Natural killer cell (primary cell): Measurements from ENCODE around the gene SETD3. TPM values are rescaled to one million over a fixed set of nuclear protein-coding genes. Genes with fewer than 3 reads are reported as not detected.

Experiments
- ATAC-seq, 3 donors: fragments of 150-1000 bp in 2 of 3; fragments of 200-7000 bp in 1 of 3; cut with Tn5 transposase; 1 replicate in 1 of 3; 2 replicates in 2 of 3; pipeline ENCODE4 v1.10.0; 2021; ENCODE audit warnings: mild to moderate bottlenecking in 2 of 3, moderate library complexity in 2 of 3
- DNase-seq, 2 donors: peaks; one replicate each; pipeline versions ENCODE4 v3.0.0 to v3.0.0-alpha.2; 2013 to 2021; ENCODE audit warnings: mixed read lengths in 1 of 2
- H3K27ac ChIP-seq: one replicate; pipeline ENCODE4 v1.5.1; 2013; ENCODE audit warnings: mild to moderate bottlenecking, low read length
- H3K27me3 ChIP-seq: one replicate; pipeline ENCODE4 v1.6.1; 2013; ENCODE audit warnings: low read length; ENCODE audit not compliant: control insufficient read depth, insufficient read depth
- H3K36me3 ChIP-seq: one replicate; pipeline ENCODE4 v1.6.1; 2013; ENCODE audit warnings: low read length; ENCODE audit not compliant: control insufficient read depth, insufficient read depth
- H3K4me1 ChIP-seq: one replicate; pipeline ENCODE4 v1.6.1; 2013; ENCODE audit warnings: low read length; ENCODE audit not compliant: control insufficient read depth, insufficient read depth
- H3K4me3 ChIP-seq: one replicate; pipeline ENCODE4 v1.5.1; 2013; ENCODE audit warnings: low read length
- H3K9me3 ChIP-seq: one replicate; pipeline ENCODE4 v1.6.1; 2013; ENCODE audit warnings: low read length; ENCODE audit not compliant: control insufficient read depth, insufficient read depth
- H3K27ac Mint-ChIP-seq, 2 donors: one replicate each; pipeline ENCODE4 v1.8.0; 2022; ENCODE audit warnings: mild to moderate bottlenecking in 2 of 2, mixed read lengths in 2 of 2, moderate library complexity in 1 of 2
- H3K27me3 Mint-ChIP-seq, 2 donors: one replicate each; pipeline ENCODE4 v1.8.0; 2022; ENCODE audit warnings: low read depth in 2 of 2, mixed read lengths in 2 of 2
- H3K36me3 Mint-ChIP-seq: one replicate; pipeline ENCODE4 v1.8.0; 2022; ENCODE audit warnings: mixed read lengths
- H3K4me1 Mint-ChIP-seq, 2 donors: one replicate each; pipeline ENCODE4 v1.8.0; 2022; ENCODE audit warnings: mixed read lengths in 2 of 2
- H3K4me3 Mint-ChIP-seq: one replicate; pipeline ENCODE4 v1.8.0; 2022; ENCODE audit warnings: mild to moderate bottlenecking, moderate library complexity, mixed read lengths
- H3K9me3 Mint-ChIP-seq, 2 donors: one replicate each; pipeline ENCODE4 v1.8.0; 2022; ENCODE audit warnings: mixed read lengths in 2 of 2
- WGBS: methylation state at CpG from one replicate; pipeline ENCODE4 v1.1.7; 2013; ENCODE audit warnings: missing lambda C conversion rate; ENCODE audit not compliant: insufficient coverage; 5-methylcytosine and 5-hydroxymethylcytosine counted together
- intact Hi-C: fragments of 100-400 bp; cut with micrococcal nuclease; formaldehyde crosslinking; loops from one replicate; pipeline ENCODE4 v1.14.2; 2022
- total RNA-seq, 4 donors: library from RNA; stranded (reverse); fragments of 120-200 nt in 1 of 4; gene quantifications; one replicate each; pipeline versions ENCODE4 v1.2.3 to v1.2.4, GENCODE V29; 2013 to 2022
- TF ChIP-seq, protein P1 (sequence below): fragments of 200-600 bp; IDR thresholded peaks from one replicate; pipeline ENCODE4 v1.8.0; 2022; ENCODE audit warnings: antibody characterized with exemption

SETD3 gene
- total RNA-seq, 3 donors from 2014 or later (not counting 1 experiment from before 2014, with no cell fraction given): 111 to 160 (median 137) TPM

DNA sequence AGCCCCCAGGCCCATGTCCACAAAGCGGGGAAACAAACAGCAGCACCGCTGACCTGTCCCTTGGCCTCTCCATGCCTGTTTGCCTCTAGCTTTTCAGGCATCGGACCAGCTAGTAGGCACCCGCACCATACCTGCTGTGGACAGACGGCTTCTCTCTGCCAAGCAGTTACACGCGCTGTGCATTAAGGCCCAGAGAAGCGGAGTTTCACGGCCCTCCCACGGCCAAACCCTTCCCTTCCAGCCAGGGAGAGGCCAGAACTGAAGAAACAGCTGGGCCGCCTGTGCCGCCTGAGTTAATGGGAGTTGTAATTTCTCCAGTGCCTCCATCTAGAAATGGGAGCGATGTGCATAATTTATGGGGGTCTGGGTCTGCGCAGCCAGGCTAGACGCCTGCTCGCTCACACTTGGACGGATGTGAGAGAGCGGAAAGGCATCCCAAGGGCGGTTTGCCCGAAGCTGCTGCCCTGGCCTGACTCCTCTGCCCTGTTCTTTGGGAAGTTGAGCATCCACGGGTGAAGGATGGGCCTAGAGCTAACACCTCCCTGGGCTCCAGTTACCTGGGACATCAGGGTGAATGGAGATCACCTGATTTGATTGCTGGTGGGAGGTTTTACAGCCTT lies 119.0 kb downstream of the SETD3 start:
- Histone ChIP-seq H3K27ac (no peak overlapping the region), H3K9me3 (no peaks in the 10 kb centered on the region), H3K4me3 (no peak overlapping the region), H3K4me1 (no peaks in the 10 kb centered on the region), H3K36me3 (no peaks in the 10 kb centered on the region), H3K27me3 (no peaks in the 10 kb centered on the region)
- no peaks in the 10 kb centered on the region for H3K27me3 Mint-ChIP-seq
- no peak overlapping the region for H3K4me3 Mint-ChIP-seq
- intact Hi-C loops: no loop called here
- WGBS: 96% methylated on average over 21 of the region's 21 CpGs
- TF ChIP-seq, protein P1, sequence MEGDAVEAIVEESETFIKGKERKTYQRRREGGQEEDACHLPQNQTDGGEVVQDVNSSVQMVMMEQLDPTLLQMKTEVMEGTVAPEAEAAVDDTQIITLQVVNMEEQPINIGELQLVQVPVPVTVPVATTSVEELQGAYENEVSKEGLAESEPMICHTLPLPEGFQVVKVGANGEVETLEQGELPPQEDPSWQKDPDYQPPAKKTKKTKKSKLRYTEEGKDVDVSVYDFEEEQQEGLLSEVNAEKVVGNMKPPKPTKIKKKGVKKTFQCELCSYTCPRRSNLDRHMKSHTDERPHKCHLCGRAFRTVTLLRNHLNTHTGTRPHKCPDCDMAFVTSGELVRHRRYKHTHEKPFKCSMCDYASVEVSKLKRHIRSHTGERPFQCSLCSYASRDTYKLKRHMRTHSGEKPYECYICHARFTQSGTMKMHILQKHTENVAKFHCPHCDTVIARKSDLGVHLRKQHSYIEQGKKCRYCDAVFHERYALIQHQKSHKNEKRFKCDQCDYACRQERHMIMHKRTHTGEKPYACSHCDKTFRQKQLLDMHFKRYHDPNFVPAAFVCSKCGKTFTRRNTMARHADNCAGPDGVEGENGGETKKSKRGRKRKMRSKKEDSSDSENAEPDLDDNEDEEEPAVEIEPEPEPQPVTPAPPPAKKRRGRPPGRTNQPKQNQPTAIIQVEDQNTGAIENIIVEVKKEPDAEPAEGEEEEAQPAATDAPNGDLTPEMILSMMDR: no peak
- ATAC-seq (no peak), DNase-seq (no peak)
- H3K9me3 Mint-ChIP-seq: no peaks in the 10 kb centered on the region
- no peaks in the 10 kb centered on the region for H3K36me3 Mint-ChIP-seq
- H3K27ac Mint-ChIP-seq: no peak overlapping the region
- H3K4me1 Mint-ChIP-seq: peaks cover 4 to 5% of the 10 kb centered on the region in 2 donors

DNA sequence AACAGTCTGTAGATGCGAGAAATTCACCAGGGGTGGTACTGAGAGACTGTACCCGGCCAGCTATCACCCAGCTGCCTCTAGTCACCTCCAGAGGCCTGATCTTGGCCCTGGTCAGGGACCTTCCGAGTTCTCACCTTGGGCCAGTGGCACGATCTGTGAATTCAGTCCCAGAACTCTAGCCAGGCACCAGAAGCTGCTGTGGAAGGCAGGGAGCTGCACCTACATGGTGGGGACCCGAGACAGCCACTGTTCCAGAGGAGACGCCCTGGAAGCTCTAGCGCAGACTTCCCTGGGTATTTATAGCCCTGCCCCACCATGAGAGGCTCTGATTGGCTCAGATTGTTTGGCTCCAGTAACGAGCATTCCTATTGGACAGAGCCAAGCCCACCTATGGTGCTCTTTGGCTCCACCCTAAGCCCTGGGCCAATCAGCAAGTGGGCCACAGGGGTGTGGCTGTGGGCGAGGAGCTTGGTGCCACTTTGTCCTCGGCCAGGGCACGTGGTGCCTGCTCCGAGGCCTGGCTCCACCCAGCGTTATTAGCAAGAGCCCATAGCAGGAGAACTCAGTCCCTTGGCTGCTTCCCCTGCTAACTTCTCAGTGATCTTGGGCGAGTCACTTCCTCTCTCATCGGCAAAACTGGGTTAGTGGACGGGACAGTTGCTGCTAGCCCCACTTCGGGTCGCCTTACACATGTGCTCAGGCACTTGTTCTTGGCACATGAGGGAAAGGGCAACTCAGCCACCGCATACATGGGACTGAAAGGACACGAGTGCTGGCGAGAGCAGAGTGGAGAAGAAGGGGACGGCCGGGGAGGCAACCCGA lies 119.7 kb downstream of the SETD3 start:
- 89% methylated on average over 24 of the region's 24 CpGs for WGBS
- Histone ChIP-seq H3K27ac (no peak overlapping the region), H3K4me3 (no peak overlapping the region), H3K4me1 (no peaks in the 10 kb centered on the region), H3K9me3 (no peaks in the 10 kb centered on the region), H3K27me3 (no peaks in the 10 kb centered on the region), H3K36me3 (no peaks in the 10 kb centered on the region)
- TF ChIP-seq, protein P1: no peak
- no peak for DNase-seq
- Mint-ChIP-seq H3K36me3 (no peaks in the 10 kb centered on the region), H3K4me1 (peaks cover 4 to 5% of the 10 kb centered on the region in 2 donors), H3K27ac (no peak overlapping the region), H3K27me3 (no peaks in the 10 kb centered on the region), H3K9me3 (no peaks in the 10 kb centered on the region), H3K4me3 (no peak overlapping the region)
- intact Hi-C loops: no loop called here
- no peak for ATAC-seq

DNA sequence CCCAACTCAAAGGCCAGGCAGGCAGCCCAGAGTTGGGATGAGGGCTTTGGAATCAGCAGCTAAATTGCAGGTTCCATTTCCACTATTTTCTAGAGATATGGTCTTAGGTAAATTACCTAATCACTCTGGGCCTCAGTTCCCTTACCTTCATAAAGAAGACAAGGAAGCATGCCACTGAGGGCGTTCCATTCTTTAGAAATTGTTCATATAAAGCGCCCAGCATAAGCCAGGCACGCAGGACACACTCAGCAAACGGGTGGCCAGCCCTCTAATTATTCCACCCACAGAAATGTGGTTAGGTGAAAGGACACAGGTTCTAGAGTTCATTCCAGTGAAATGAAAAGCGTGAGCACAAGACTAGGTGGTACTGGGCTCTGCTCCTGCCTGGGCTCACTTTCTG lies 120.8 kb downstream of the SETD3 start:
- no peaks in the 10 kb centered on the region for H3K9me3 ChIP-seq
- H3K27ac Mint-ChIP-seq: no peak overlapping the region
- ATAC-seq: no peak
- no peak overlapping the region for H3K4me3 Mint-ChIP-seq
- H3K9me3 Mint-ChIP-seq: no peaks in the 10 kb centered on the region
- TF ChIP-seq, protein P1: no peak
- DNase-seq: no peak
- no peak overlapping the region for H3K4me3 ChIP-seq
- WGBS: 94% methylated on average over 5 of the region's 5 CpGs
- H3K27ac ChIP-seq: no peak overlapping the region
- intact Hi-C loops: no loop called here
- no peaks in the 10 kb centered on the region for H3K36me3 ChIP-seq
- peaks cover 4 to 5% of the 10 kb centered on the region in 2 donors for H3K4me1 Mint-ChIP-seq
- H3K36me3 Mint-ChIP-seq: no peaks in the 10 kb centered on the region
- H3K4me1 ChIP-seq: no peaks in the 10 kb centered on the region
- no peaks in the 10 kb centered on the region for H3K27me3 Mint-ChIP-seq
- no peaks in the 10 kb centered on the region for H3K27me3 ChIP-seq
